ENCODE data around the gene SMTNL1.
A peak's percentile ranks its signal among the peaks of the same experiment; 100 is the strongest.

SMTNL1 gene

GRCh38 chr11:57599381-57599780 lies 62.0 kb downstream of the SMTNL1 start:
- no peaks in the 10 kb centered on the region for H3K27me3 ChIP-seq (ENCODE audit: insufficient read depth, low read length)
- no peak overlapping the region for H3K27ac ChIP-seq (ENCODE audit: low read length)
- peak overlapping the region; percentile 72; the same call in 1 of the 2 replicates for H3K4me3 ChIP-seq (ENCODE audit: low read length)
- H3K9ac ChIP-seq (ENCODE audit: low read depth, low read length), result no peak overlapping the region
- H3K9me3 ChIP-seq (ENCODE audit: insufficient read depth, low read depth, low read length), result no peaks in the 10 kb centered on the region
- H3K4me1 ChIP-seq (ENCODE audit: insufficient read depth, low read length), result peaks cover 12% of the 10 kb centered on the region; the same call in 1 of the 2 replicates
- H3K36me3 ChIP-seq (ENCODE audit: insufficient read depth, low read depth, low read length), result 0 out of 2 replicates have a peak, but pooled peaks cover 4% of the 10 kb centered on the region
